GM23248 (cell line): ENCODE measurements around the gene ARHGEF25. TPM values are rescaled to one million over a fixed set of nuclear protein-coding genes. Genes with fewer than 3 reads are reported as not detected.
A peak's percentile ranks its signal among the peaks of the same experiment; 100 is the strongest.
"Not testable (repeated sequence)": the region's sequence is repeated elsewhere in the genome, so short reads cannot be mapped to it uniquely, and the experiment has no call there.

Source experiments
- DNase-seq: peaks from one replicate; pipeline ENCODE4 v3.0.0-alpha.2; 2015
- H2AFZ ChIP-seq: fragments of 200-600 bp; sonication (generic); 2 replicates; pipeline ENCODE4 v1.6.1; 2016; ENCODE audit warnings: antibody characterized with exemption
- H3F3A ChIP-seq: fragments of 200-600 bp; sonication (generic); 2 replicates; pipeline ENCODE4 v1.6.1; 2016; ENCODE audit warnings: mild to moderate bottlenecking, antibody characterized with exemption, mixed run types; ENCODE audit not compliant: insufficient read depth
- H3K27ac ChIP-seq: fragments of 200-600 bp; sonication (generic); 2 replicates; pipeline ENCODE4 v1.5.1; 2016; ENCODE audit warnings: mild to moderate bottlenecking
- H3K27me3 ChIP-seq: fragments of 200-600 bp; sonication (generic); replicated peaks from 2 replicates; pipeline ENCODE4 v1.6.1; 2016; ENCODE audit warnings: mild to moderate bottlenecking; ENCODE audit not compliant: insufficient read depth
- H3K36me3 ChIP-seq: fragments of 200-600 bp; sonication (generic); 2 replicates; pipeline ENCODE4 v1.6.1; 2016; ENCODE audit warnings: low read depth, mild to moderate bottlenecking
- H3K4me1 ChIP-seq: fragments of 200-600 bp; sonication (generic); 2 replicates; pipeline ENCODE4 v1.6.1; 2016; ENCODE audit warnings: mild to moderate bottlenecking; ENCODE audit not compliant: insufficient read depth
- H3K4me2 ChIP-seq: fragments of 200-600 bp; sonication (generic); one replicate; pipeline ENCODE4 v1.6.1; 2016; ENCODE audit warnings: mild to moderate bottlenecking; ENCODE audit not compliant: unreplicated experiment
- H3K4me3 ChIP-seq: fragments of 200-600 bp; sonication (generic); 2 replicates; pipeline ENCODE4 v1.5.1; 2016; ENCODE audit warnings: mild to moderate bottlenecking
- H3K79me2 ChIP-seq: fragments of 200-600 bp; sonication (generic); 2 replicates; pipeline ENCODE4 v1.6.1; 2016; ENCODE audit warnings: mild to moderate bottlenecking; ENCODE audit not compliant: insufficient read depth
- H3K9ac ChIP-seq: fragments of 200-600 bp; sonication (generic); 2 replicates; pipeline ENCODE4 v1.6.1; 2016; ENCODE audit warnings: mild to moderate bottlenecking
- H3K9me2 ChIP-seq: fragments of 200-600 bp; sonication (generic); 2 replicates; pipeline ENCODE4 v1.6.1; 2016; ENCODE audit warnings: mixed run types, mild to moderate bottlenecking, moderate library complexity; ENCODE audit not compliant: insufficient read depth
- H3K9me3 ChIP-seq: fragments of 200-600 bp; sonication (generic); one replicate; pipeline ENCODE4 v1.6.1; 2017; ENCODE audit warnings: low read depth
- H4K20me1 ChIP-seq: fragments of 200-600 bp; sonication (generic); 2 replicates; pipeline ENCODE4 v1.6.0; 2016; ENCODE audit not compliant: insufficient read depth
- EZH2 ChIP-seq: fragments of 200-600 bp; sonication (generic); IDR thresholded peaks from 2 replicates; pipeline ENCODE4 v1.6.1; 2018; ENCODE audit warnings: antibody characterized with exemption, mild to moderate bottlenecking; ENCODE audit not compliant: insufficient read depth, poor library complexity, severe bottlenecking
- EZH2phosphoT487 ChIP-seq: fragments of 200-600 bp; sonication (generic); IDR thresholded peaks from 2 replicates; pipeline ENCODE4 v1.6.1; 2018; ENCODE audit warnings: antibody characterized with exemption, moderate library complexity, mild to moderate bottlenecking, low read depth; ENCODE audit not compliant: insufficient read depth
- WGBS, 2 experiments: methylation state at CpG; one replicate each; pipeline ENCODE4 v1.1.6; 2015 to 2017; ENCODE audit warnings: low lambda C conversion rate in 2 of 2, low coverage in 1 of 2; ENCODE audit errors: missing lambda C conversion rate in 2 of 2; 5-methylcytosine and 5-hydroxymethylcytosine counted together
- in situ Hi-C: fragments of 300-500 bp; cut with MboI; formaldehyde crosslinking; loops from 2 replicates; pipeline ENCODE4 v1.15.0; 2020
- polyA plus RNA-seq: library from polyadenylated mRNA; unstranded; fragments of >200 nt; fragmentation: Nextera tagmentation; extraction: Ambion mirVana; gene quantifications from 2 replicates; pipeline ENCODE4 v1.2.1, GENCODE V29; 2016
- total RNA-seq: library from RNA; depleted of rRNA; stranded (reverse); fragments of >200 nt; shearing (Covaris generic); gene quantifications from 2 replicates; pipeline ENCODE4 v1.2.3, GENCODE V29; 2014

The ARHGEF25 gene
- total and polyA plus RNA-seq, 2 experiments from 2014 or later: 0.60 to 24.2 TPM

DNA sequence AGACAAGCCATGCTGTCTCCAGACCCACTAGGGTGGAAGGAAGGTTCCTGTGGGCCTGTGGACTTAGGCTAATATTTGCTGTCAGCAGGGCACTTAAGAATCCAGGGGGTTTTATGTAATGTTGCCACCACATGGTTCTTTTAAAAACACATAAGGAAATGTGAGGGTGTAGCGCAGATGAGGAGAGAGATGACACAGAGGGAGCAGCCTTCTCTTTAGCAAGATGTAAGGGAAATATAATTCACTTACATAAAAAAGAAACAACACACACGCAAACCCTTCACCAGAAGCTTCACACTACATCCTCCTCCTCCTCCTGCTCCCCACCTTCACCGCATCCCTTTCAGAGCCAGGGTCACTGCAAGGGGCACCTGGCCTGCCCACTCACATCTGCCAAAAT is 25.1 kb upstream of the ARHGEF25 start:
- no peaks in the 10 kb centered on the region for H4K20me1 ChIP-seq
- no peak for DNase-seq
- TF ChIP-seq EZH2 (no peak), EZH2phosphoT487 (no peak)
- H3K4me3 ChIP-seq: no peak overlapping the region
- WGBS, 2 experiments: 82 to 84% methylated on average over 3 of the region's 3 CpGs
- H3K27ac ChIP-seq: no peak overlapping the region
- H3K4me1 ChIP-seq: peaks cover 4% of the 10 kb centered on the region; the same call in 1 of the 2 replicates
- H3F3A ChIP-seq: no peaks in the 10 kb centered on the region
- H2AFZ ChIP-seq: no peak overlapping the region
- no peaks in the 10 kb centered on the region for H3K9me2 ChIP-seq
- H3K4me2 ChIP-seq: no peak overlapping the region
- no peaks in the 10 kb centered on the region for H3K79me2 ChIP-seq
- peaks cover 6% of the 10 kb centered on the region; the same call in 1 of the 2 replicates for H3K27me3 ChIP-seq
- H3K9me3 ChIP-seq: no peaks in the 10 kb centered on the region
- in situ Hi-C loops: no loop called here
- no peak overlapping the region for H3K9ac ChIP-seq
- no peaks in the 10 kb centered on the region for H3K36me3 ChIP-seq

DNA sequence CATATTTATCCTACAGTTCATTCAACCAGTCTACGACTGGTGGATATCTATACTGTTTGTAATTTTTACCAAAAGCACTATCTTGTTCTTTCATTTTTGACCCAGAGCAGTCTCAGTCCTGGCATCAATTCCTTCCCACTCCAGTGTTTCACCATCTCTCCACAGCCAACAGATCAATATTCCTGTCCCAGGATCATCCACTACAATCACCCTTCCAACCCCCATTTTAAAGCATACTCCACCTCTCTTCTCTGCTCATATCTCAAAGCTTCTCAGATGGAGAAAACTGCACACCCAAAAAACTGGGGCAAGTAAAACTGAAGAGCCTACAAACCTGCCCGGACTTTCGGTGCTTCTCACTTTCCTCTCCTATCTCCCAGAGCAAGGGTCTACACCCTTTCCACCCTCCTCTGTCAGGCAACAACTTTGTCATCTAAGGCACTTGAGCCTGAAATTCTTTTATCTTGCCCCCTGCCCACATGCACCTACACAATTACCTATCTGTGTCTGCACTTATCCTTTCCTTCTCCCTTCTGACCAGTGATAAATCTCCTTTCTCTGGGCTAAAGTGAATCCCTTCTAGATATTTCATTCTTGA is 24.3 kb upstream of the ARHGEF25 start:
- Histone ChIP-seq H3F3A (0 out of 2 replicates have a peak, but pooled peaks cover 1% of the 10 kb centered on the region), H3K79me2 (no peaks in the 10 kb centered on the region), H3K4me1 (peaks cover 7% of the 10 kb centered on the region), H3K4me3 (no peak overlapping the region), H3K27ac (no peak overlapping the region), H3K9me2 (no peaks in the 10 kb centered on the region), H3K9ac (no peak overlapping the region), H4K20me1 (no peaks in the 10 kb centered on the region), H3K9me3 (no peaks in the 10 kb centered on the region), H3K4me2 (no peak overlapping the region), H2AFZ (no peak overlapping the region), H3K36me3 (no peaks in the 10 kb centered on the region), H3K27me3 (peaks cover 6% of the 10 kb centered on the region; the same call in 1 of the 2 replicates)
- 61 to 68% methylated on average over 3 of the region's 3 CpGs for WGBS, 2 experiments
- DNase-seq: no peak
- TF ChIP-seq EZH2phosphoT487 (no peak), EZH2 (no peak)
- in situ Hi-C loops: no loop called here

DNA sequence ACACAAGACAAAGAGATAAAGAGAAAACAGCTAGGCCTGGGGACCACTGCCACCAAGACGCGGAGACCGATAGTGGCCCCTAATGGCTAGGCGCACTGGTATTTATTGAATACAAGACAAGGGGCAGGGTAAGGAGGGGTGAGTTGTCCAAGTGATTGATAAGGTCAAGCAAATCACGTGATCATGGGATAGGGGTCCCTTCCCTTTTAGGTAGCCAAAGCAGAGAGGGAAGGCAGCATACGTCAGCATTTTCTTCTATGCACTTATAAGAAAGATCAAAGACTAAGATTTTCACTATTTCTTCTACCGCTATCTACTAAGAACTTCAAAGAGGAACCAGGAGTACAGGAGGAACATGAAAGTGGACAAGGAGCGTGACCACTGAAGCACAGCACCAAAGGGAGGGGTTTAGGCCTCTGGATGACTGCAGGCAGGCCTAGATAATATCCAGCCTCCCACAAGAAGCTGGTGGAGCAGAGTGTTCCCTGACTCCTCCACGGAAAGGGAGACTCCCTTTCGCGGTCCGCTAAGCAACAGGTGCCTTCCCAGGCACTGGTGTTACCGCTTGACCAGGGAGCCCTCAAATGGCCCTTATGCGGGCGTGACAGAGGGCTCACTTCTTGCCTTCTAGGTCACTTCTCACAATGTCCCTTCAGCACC is 22.2 kb upstream of the ARHGEF25 start:
- H3K36me3 ChIP-seq, in situ Hi-C loops, H4K20me1 ChIP-seq, H3K4me3 ChIP-seq, H3K4me2 ChIP-seq, H3K9ac ChIP-seq, H3K27me3 ChIP-seq, H2AFZ ChIP-seq, H3K79me2 ChIP-seq, H3K27ac ChIP-seq, H3K9me3 ChIP-seq, H3K9me2 ChIP-seq, H3F3A ChIP-seq, DNase-seq: not testable (repeated sequence)
- H3K4me1 ChIP-seq: peaks cover 15% of the 10 kb centered on the region
- 88 to 89% methylated on average over 15 of the region's 15 CpGs for WGBS, 2 experiments

DNA sequence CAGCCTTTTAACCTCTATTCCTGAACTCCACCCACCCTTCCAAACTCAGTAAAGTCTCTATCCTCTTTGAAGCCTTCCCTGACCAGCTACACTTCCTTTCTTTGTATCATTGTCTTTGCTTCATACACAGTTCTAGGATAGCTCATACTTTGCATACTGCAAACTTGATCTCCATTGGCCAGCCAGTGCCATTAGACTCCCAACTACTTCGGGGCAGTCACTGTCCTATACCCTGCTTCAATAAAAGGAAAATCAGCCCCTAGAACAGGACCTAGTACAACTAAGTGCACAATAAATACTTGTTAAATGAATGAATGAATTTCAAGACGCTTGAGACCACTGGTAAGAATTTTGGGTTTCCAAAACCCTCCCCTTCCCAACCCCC is 20.8 kb upstream of the ARHGEF25 start:
- Histone ChIP-seq H4K20me1 (no peaks in the 10 kb centered on the region), H3K27ac (no peak overlapping the region), H3K4me3 (peak overlapping the region; percentile 94), H3F3A (0 out of 2 replicates have a peak, but pooled peaks cover 5% of the 10 kb centered on the region), H2AFZ (peak overlapping the region; percentile 95), H3K9me3 (no peaks in the 10 kb centered on the region), H3K4me2 (peak overlapping the region; percentile 94), H3K79me2 (no peaks in the 10 kb centered on the region), H3K36me3 (no peaks in the 10 kb centered on the region; the same call in 1 of the 2 replicates), H3K27me3 (peaks cover 6% of the 10 kb centered on the region; the same call in 1 of the 2 replicates), H3K4me1 (peaks cover 15% of the 10 kb centered on the region), H3K9me2 (no peaks in the 10 kb centered on the region), H3K9ac (peak overlapping the region; percentile 78)
- in situ Hi-C loops: no loop called here
- no peak for TF ChIP-seq EZH2phosphoT487
- no peak for TF ChIP-seq EZH2
- WGBS, 2 experiments: 0% methylated on average over 2 of the region's 2 CpGs
- no peak for DNase-seq
